K562 (cell line): ENCODE results near the gene SCUBE1. TPM values are rescaled to one million over a fixed set of nuclear protein-coding genes. Genes with fewer than 3 reads are reported as not detected.

Experiments
- CC2D1A ChIP-seq: fragments of 450-650 bp; IDR thresholded peaks from 2 replicates; pipeline ENCODE4 v1.6.1; 2017; ENCODE audit warnings: mild to moderate bottlenecking
- CREM ChIP-seq: IDR thresholded peaks from 2 replicates; pipeline ENCODE4 v1.6.1; 2014; ENCODE audit warnings: antibody characterized with exemption, low read depth
- CSDE1 ChIP-seq, 2 experiments: fragments of 450-650 bp; IDR thresholded peaks; 2 replicates each; pipeline ENCODE4 v1.6.1; 2016; ENCODE audit warnings: mild to moderate bottlenecking in 1 of 2
- CTBP1 ChIP-seq: fragments of 450-650 bp; IDR thresholded peaks from 2 replicates; pipeline ENCODE4 v1.6.1; 2016; ENCODE audit warnings: borderline replicate concordance
- DEAF1 ChIP-seq: fragments of 450-650 bp; formaldehyde crosslinking; IDR thresholded peaks from 2 replicates; pipeline ENCODE4 v1.4.0; 2020; ENCODE audit warnings: mild to moderate bottlenecking, moderate library complexity
- ELK1 ChIP-seq: sonication (generic); formaldehyde crosslinking; IDR thresholded peaks from 2 replicates; pipeline ENCODE4 v1.8.1; 2022; ENCODE audit warnings: missing genetic modification reagents
- GATAD2A ChIP-seq: fragments of 450-650 bp; IDR thresholded peaks from 2 replicates; pipeline ENCODE4 v1.6.1; 2017
- MAZ ChIP-seq, 2 experiments: fragments of 450-650 bp in 1 of 2; sonication (generic) in 1 of 2; formaldehyde crosslinking; IDR thresholded peaks in 1 of 2; conservative IDR thresholded peaks in 1 of 2; 2 replicates each; pipeline versions ENCODE4 v1.4.0 to v1.5.0; 2020; ENCODE audit warnings: mild to moderate bottlenecking in 1 of 2, missing genetic modification reagents in 1 of 2
- MBD1 ChIP-seq: fragments of 250-450 bp; sonication (Bioruptor Pico); IDR thresholded peaks from 2 replicates; pipeline ENCODE4 v1.8.0; 2022; ENCODE audit warnings: inconsistent platforms
- PKNOX1 ChIP-seq: fragments of 450-650 bp; IDR thresholded peaks from 2 replicates; pipeline ENCODE4 v1.6.1; 2016
- RAD21 ChIP-seq, 2 experiments: fragments of 250-450 bp in 1 of 2; fragments of 450-650 bp in 1 of 2; sonication (Bioruptor Pico) in 1 of 2; formaldehyde crosslinking in 1 of 2; IDR thresholded peaks in 1 of 2; conservative IDR thresholded peaks in 1 of 2; 2 replicates each; pipeline versions ENCODE4 v1.4.0 to v1.8.0; 2020 to 2022; ENCODE audit warnings: mild to moderate bottlenecking in 2 of 2, moderate library complexity in 1 of 2
- RCOR1 ChIP-seq, 2 experiments: IDR thresholded peaks; 2 replicates each; pipeline ENCODE4 v1.6.1; 2012; ENCODE audit warnings: low read depth in 2 of 2, low read length in 2 of 2, borderline replicate concordance in 1 of 2, improper control_type of control experiment in 1 of 2
- SLC30A9 ChIP-seq: fragments of 250-450 bp; sonication (Bioruptor Pico); IDR thresholded peaks from 2 replicates; pipeline ENCODE4 v1.8.0; 2022; ENCODE audit warnings: mild to moderate bottlenecking, moderate library complexity
- SMC3 ChIP-seq: conservative IDR thresholded peaks from 2 replicates; pipeline ENCODE4 v1.6.1; 2011; ENCODE audit warnings: low read depth, low read length, improper control_type of control experiment; ENCODE audit not compliant: insufficient read depth
- XRCC5 ChIP-seq: fragments of 200-400 bp; formaldehyde crosslinking; IDR thresholded peaks from 2 replicates; pipeline ENCODE4 v1.6.1; 2017; ENCODE audit warnings: low read depth, mild to moderate bottlenecking, low read length
- ZBTB7A ChIP-seq: IDR thresholded peaks from 2 replicates; pipeline ENCODE4 v1.6.1; 2011; ENCODE audit warnings: low read depth, mild to moderate bottlenecking, low read length, moderate library complexity, borderline replicate concordance; ENCODE audit not compliant: control insufficient read depth
- polyA plus RNA-seq, 8 experiments: library from polyadenylated mRNA; depleted of rRNA in 4 of 8; stranded (reverse) in 5 of 8; unstranded in 3 of 8; fragments of >200 nt; fragmentation: Nextera tagmentation in 2 of 8; fragmentation: Illumina TruSeq in 1 of 8; extraction: Ambion mirVana in 2 of 8; extraction: Trizol in 1 of 8; gene quantifications; 2 replicates each; pipeline versions ENCODE4 v1.2.1 to v1.2.3, GENCODE V29; 2011 to 2014; ENCODE audit warnings: inconsistent platforms in 1 of 8, missing spikeins in 1 of 8
- total RNA-seq, 7 experiments: library from RNA; depleted of rRNA in 6 of 7; stranded (reverse); fragments of >200 nt in 6 of 7; fragmentation: Illumina TruSeq in 2 of 7; extraction: Trizol in 2 of 7; gene quantifications; 2 replicates each; pipeline versions ENCODE4 v1.2.1 to v1.2.3, GENCODE V29; 2011 to 2021; ENCODE audit warnings: low replicate concordance in 1 of 7

The SCUBE1 gene
- total and polyA plus RNA-seq, 9 of the 15 experiments (the other 6 are each of a cell fraction or from before 2014, with no cell fraction given): 0.03 to 0.47 (median 0.29) TPM; not detected in 6

DNA sequence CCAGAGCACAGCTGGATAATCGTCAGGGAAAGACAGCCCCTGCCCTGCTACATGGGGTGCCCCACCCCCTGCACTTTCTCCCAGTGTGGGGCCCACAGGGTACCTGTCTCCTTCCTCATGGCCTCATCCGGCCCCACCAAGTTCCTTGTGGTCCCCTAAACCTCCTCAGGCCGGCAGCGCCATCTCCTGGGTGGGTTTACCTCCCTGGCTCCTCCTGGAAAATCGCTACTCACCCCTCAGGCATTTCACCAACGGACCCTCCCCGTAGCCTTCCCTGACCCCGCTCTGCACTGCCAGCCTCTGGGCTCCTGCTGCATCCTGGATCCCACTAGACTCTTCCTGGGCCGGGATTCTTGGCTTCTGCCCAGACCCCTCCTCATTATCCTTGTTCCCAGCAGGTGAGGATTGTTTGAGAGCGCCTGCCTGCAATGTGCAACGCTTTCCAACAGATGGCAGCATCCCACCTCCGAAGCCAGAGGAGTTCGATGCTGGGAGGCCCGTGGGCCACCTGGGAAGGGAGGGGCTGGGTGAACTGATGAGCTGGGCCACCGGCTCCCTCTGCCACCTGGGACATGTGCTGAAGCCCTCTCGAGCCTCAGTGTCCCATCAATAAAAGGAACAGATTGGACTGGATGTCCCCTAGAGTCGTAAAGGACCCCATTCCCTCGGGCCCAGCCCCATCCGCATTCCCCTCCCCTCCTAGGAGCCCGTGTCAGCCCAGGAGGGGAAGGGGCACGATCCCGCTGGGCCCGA is 112.0 kb downstream of the SCUBE1 start (continued):
- TF ChIP-seq RAD21 (CRISPR knock-in tag; conservative IDR thresholded peaks at IDR 0.05 in 1 of 2, IDR thresholded peaks at IDR 0.05 in 1 of 2): peak; percentile 80 to 89
- TF ChIP-seq CTBP1: peak; percentile 72
- TF ChIP-seq DEAF1 (CRISPR knock-in tag): peak; percentile 69; the same call in 1 of the 2 replicates
- no peak for TF ChIP-seq SLC30A9 (CRISPR knock-in tag)
- peak; percentile 21; the same call in 1 of the 2 replicates for TF ChIP-seq CREM
- 0 out of 2 replicates have a peak, but pooled peaks have one; percentile 13 for TF ChIP-seq ZBTB7A
- TF ChIP-seq MAZ (CRISPR knock-in tag; conservative IDR thresholded peaks at IDR 0.05 in 1 of 2, IDR thresholded peaks at IDR 0.05 in 1 of 2): peak in 1 of 2 experiments; percentile 54; a peak in 1 of 4 replicates
- no peak for TF ChIP-seq PKNOX1
- peak; percentile 58; the same call in 1 of the 2 replicates for TF ChIP-seq XRCC5
- no peak for TF ChIP-seq MBD1
- no peak for TF ChIP-seq GATAD2A
- TF ChIP-seq ELK1 (CRISPR knock-in tag): no peak
- 0 out of 4 replicates have a peak, but pooled peaks of 1 of the 2 experiments have one; percentile 28 for TF ChIP-seq RCOR1 (IDR thresholded peaks at IDR 0.05; ENCODE audit: borderline replicate concordance in 1 of 2, low read depth in 2 of 2, low read length in 2 of 2)
- no peak for TF ChIP-seq CSDE1 (IDR thresholded peaks at IDR 0.05)
- peak; percentile 91 for TF ChIP-seq SMC3
- TF ChIP-seq CC2D1A: peak; percentile 82; the same call in 1 of the 2 replicates
